GM10266 (cell line): ENCODE results near the gene IL2RA.

Experiments used
- DNase-seq: peaks from one replicate; pipeline ENCODE4 v3.0.0; 2012; ENCODE audit errors: extremely low spot score
- TF ChIP-seq, protein P1 (sequence below): IDR thresholded peaks from 2 replicates; pipeline ENCODE4 v1.5.1; 2012; ENCODE audit warnings: mild to moderate bottlenecking, low read depth; ENCODE audit not compliant: control insufficient read depth, insufficient read depth; ENCODE audit errors: missing control alignments

The IL2RA gene

DNA sequence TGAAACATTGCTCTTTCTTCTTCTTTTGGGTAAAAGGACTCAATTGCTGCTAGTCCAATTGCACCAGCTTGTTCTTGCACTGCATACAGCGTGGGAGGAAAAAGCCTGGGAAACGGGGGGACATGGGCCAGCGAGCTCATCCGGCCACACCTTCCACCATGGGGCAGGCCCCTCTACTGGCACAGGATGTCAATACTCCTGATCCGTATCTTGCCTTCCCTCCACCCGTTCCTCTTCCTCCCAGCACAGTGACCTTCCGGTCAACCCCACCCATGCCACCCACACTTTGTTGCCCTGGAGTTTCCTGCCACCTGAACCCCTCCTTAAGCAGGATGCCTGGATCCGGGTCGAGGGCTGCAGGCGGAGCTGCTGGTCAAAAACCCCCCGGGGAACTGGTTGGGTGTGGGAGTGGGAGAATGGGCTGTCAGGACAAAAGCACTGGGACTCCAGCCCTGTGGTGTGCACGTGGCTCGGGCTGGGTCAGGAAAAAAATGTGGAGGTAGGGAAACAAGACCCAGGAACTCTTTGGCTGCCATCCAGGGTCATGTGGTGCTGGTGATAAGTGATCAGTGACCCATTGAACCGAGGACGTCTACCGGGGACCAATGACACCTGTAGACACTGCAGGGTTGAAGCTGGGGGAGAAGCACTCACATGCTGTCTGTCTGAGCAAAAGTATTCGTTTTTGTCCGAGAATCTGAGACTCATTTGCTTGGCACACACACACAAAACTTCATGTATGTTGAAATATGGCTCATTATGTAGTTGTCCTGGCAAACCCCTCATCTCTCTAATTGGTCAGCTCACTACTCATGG, 8.1 kb downstream of the IL2RA start:
- DNase-seq, result no peak
- TF ChIP-seq, protein P1, sequence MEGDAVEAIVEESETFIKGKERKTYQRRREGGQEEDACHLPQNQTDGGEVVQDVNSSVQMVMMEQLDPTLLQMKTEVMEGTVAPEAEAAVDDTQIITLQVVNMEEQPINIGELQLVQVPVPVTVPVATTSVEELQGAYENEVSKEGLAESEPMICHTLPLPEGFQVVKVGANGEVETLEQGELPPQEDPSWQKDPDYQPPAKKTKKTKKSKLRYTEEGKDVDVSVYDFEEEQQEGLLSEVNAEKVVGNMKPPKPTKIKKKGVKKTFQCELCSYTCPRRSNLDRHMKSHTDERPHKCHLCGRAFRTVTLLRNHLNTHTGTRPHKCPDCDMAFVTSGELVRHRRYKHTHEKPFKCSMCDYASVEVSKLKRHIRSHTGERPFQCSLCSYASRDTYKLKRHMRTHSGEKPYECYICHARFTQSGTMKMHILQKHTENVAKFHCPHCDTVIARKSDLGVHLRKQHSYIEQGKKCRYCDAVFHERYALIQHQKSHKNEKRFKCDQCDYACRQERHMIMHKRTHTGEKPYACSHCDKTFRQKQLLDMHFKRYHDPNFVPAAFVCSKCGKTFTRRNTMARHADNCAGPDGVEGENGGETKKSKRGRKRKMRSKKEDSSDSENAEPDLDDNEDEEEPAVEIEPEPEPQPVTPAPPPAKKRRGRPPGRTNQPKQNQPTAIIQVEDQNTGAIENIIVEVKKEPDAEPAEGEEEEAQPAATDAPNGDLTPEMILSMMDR, result no peak

DNA sequence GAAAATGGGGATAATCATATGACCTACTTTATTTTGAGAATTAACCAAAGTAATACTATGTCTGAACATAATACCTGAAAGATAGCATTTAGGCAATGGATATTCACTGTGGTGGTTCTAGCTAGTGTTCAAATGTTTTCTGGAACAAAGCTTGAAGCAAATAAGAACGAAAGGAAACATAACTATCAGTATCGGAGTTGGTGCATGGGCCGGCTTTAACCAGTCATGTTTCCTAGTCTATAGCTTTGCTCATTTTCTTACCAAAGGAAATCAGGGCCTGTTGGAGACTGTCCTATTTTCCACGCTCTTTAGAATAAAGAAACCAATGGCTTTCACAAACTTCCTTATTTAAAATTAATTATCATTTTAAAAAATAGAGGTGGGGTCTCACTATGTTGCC, 8.9 kb downstream of the IL2RA start:
- TF ChIP-seq, protein P1, result no peak
- no peak for DNase-seq

DNA sequence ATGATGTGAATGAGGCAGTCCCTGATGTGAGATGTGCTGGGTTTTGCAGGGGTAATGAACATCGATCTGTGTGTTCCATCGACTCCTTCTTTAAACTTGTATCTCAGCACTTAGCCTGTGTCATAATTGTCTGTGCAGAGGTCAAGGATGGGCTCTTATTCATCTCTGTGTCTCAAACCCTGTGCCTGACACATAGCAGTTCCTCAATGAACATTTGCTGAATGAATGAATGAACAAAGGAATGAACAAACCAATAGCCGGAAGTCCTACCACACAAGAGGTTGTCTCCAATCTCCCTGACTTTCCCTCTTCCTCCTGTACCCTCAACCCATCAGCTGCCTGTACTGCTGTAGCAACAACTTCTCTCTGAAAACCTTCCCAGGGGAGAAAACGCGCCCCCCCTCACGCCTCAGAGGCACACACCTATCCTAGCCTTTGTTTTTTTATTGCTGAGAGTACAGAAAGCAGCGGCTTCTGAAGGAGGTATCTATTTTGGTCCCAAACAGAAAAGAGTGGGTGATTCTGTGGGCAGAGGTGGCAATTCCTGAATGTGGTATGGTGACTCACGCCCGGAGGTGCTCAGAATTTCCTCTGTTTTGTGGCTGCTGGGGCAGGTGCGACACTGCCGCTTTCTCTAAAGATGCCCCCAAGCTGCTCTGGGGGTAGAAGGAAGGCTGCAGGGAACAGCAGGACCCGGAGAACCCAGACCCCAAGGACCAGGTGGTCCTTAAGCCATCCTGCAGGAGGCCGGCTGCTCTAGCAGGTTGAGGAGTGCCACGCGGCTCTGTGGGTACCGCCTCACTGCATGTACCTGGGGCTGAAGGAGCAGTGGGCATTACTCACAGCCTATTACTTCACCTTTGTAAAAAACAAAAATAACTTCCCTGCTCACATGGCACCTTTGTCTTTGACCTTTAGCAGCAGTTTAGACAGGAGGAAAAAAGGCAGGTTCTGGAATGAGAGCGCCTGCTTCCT, 9.6 kb downstream of the IL2RA start:
- no peak for DNase-seq
- TF ChIP-seq, protein P1, result no peak

DNA sequence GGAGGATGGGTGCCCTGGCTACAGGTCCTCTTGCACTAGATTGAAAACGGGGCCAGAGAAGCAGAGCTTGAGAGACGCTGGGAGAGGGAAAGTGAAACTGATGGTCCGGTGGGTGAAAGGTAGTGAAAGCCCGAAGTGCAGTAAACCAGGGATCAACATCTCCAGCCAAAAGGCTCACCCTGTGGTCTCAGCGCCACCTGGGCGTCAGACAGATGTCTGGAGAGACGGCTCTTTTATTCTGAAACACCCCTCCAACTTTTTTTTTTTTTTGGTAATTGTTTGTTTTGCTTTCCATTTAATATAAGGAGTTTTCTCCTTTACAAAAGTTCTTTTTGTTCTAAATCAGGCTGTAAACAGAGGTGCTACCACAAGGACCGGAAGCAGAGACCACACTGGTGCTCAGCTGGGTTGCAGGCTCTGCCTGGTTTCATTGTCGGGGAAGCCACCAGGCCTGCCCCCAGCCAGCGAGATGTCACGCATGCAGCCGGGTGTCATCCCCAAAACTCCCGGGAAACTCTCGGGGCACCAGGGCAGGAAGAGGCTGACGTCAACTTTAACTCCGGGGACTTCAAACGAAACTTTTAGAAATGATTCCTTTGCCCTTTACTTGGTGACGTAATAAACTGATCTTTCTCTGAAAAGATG, 11.2 kb downstream of the IL2RA start:
- TF ChIP-seq, protein P1, result peak; percentile 43
- DNase-seq, result peak; percentile 72

DNA sequence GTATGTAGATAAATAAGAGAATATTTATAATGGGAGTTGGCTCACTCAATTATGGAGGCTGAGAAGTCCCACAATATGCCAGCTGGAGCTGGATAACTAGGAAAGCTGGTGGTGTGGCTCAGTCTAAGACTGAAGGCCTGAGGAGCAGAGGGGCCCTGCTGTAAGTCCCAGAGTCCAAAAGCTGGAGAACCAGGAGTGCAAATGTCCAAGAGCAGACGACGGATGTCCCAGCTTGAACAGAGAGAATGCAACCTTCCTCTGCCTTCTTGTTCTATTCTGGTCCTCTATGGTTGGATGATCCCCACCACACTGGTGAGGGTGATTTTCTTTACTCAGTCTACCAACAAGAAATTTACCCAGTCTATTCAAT, 13.2 kb downstream of the IL2RA start:
- TF ChIP-seq, protein P1, result no peak
- no peak for DNase-seq

DNA sequence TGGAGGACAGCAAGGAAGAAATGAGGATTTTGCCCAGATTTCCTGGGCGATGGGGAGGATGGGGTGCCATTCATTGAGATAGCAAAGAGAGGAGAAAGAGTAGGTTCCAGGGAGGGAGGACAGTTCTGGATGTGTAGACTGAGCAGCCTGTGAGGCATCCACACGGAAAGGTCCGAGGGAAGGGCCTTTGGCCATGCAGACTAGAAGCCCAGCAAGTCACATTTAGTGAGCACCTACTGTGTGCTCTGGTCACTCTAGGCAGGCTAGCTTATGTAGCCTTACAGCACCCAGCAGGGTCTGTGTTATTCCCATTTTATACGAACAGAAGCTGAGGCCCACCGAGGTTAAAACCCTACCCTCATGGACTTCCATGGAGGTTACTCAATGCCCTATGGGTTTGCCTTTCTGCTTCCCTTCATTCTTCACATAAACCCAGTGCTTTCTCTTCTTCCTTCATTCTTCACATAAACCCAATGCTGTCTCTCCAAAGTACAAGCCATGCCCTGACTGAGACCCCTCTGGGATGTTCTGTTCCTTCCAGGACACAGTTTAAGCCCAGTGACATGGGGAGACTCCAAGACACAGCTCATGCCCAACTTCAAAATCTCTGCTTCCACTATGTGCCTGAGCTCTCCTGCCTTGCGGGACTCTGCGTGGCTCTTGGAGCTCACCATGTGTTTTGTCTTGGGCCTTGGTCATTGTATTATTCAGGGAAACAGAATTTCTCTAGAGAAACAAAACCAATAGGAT, 13.7 kb downstream of the IL2RA start:
- DNase-seq, result no peak
- TF ChIP-seq, protein P1, result no peak
